Osteocyte (in vitro differentiated cells): Measurements from ENCODE around the gene TLR6. TPM values are rescaled to one million over a fixed set of nuclear protein-coding genes. Genes with fewer than 3 reads are reported as not detected.

Experiments
- DNase-seq: peaks from one replicate; pipeline ENCODE4 v3.0.0; 2021; ENCODE audit warnings: mixed read lengths; ENCODE audit not compliant: unreplicated experiment; ENCODE audit errors: extremely low spot score
- H3K27ac Mint-ChIP-seq: one replicate; pipeline ENCODE4 v1.8.0; 2021; ENCODE audit warnings: mild to moderate bottlenecking, mixed read lengths; ENCODE audit not compliant: unreplicated experiment
- H3K27me3 Mint-ChIP-seq: one replicate; pipeline ENCODE4 v1.8.0; 2021; ENCODE audit warnings: mixed read lengths; ENCODE audit not compliant: unreplicated experiment
- H3K36me3 Mint-ChIP-seq: one replicate; pipeline ENCODE4 v1.8.0; 2021; ENCODE audit warnings: mixed read lengths; ENCODE audit not compliant: unreplicated experiment
- H3K4me1 Mint-ChIP-seq: one replicate; pipeline ENCODE4 v1.8.0; 2021; ENCODE audit warnings: mixed read lengths; ENCODE audit not compliant: unreplicated experiment
- H3K4me3 Mint-ChIP-seq: one replicate; pipeline ENCODE4 v1.8.0; 2021; ENCODE audit warnings: mild to moderate bottlenecking, moderate library complexity, mixed read lengths; ENCODE audit not compliant: unreplicated experiment
- H3K9me3 Mint-ChIP-seq: one replicate; pipeline ENCODE4 v1.8.0; 2021; ENCODE audit warnings: mixed read lengths; ENCODE audit not compliant: unreplicated experiment
- total RNA-seq: library from RNA; stranded (reverse); gene quantifications from 2 replicates; pipeline ENCODE4 v1.2.1, GENCODE V29; 2021
- TF ChIP-seq, protein P1 (sequence below): fragments of 200-600 bp; sonication (generic); IDR thresholded peaks from 2 replicates; pipeline ENCODE4 v1.5.0; 2021; ENCODE audit warnings: antibody characterized with exemption, mild to moderate bottlenecking, moderate library complexity

Gene TLR6
- total RNA-seq, 1 donor from 2014 or later, result 2.5 TPM

DNA sequence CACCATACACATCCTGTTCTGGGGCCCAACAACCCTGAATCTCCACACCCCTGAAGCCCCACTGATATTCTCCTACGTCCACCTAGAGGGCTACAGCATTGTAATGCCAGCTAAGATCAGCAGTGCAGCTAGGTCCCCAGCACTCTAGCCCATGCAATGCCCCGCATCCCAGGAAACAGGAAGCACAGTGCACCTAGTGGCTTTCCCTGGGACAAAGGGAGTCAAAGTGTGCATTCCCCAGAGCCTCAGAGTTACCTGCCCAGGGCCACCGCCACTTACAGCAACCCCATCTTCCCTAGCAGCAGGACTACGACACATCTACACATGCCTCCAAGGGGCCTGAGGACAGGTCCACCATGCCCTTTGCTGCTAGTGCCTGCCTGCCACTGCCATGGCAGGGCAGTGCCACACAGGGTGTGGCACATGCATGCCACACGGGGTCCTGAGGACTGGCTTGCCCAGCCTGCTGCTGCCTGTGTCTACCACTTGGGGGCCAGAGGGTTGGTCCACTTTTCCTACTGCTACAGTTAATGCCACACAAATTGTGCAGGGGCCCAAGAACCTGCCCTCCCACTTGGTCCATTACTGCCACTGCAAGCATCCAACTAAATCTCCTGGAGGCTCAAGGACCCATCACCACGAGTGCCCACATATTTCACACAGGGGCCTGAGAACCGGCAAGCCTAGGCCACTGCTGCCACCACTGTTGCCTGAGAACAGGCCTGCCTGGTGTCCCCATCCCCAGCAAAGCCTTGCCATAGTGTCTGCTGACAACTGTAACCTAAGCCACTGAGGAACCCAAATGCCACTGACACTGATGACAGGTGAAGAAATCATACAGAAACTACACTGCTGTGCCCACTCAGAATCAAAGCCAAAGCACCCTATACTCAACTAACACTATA lies 23.7 kb downstream of the TLR6 start:
- Mint-ChIP-seq H3K27ac (no peak overlapping the region), H3K4me1 (no peaks in the 10 kb centered on the region), H3K27me3 (no peaks in the 10 kb centered on the region), H3K9me3 (peaks cover 30% of the 10 kb centered on the region), H3K4me3 (no peak overlapping the region), H3K36me3 (peaks cover 10% of the 10 kb centered on the region)
- TF ChIP-seq, protein P1, sequence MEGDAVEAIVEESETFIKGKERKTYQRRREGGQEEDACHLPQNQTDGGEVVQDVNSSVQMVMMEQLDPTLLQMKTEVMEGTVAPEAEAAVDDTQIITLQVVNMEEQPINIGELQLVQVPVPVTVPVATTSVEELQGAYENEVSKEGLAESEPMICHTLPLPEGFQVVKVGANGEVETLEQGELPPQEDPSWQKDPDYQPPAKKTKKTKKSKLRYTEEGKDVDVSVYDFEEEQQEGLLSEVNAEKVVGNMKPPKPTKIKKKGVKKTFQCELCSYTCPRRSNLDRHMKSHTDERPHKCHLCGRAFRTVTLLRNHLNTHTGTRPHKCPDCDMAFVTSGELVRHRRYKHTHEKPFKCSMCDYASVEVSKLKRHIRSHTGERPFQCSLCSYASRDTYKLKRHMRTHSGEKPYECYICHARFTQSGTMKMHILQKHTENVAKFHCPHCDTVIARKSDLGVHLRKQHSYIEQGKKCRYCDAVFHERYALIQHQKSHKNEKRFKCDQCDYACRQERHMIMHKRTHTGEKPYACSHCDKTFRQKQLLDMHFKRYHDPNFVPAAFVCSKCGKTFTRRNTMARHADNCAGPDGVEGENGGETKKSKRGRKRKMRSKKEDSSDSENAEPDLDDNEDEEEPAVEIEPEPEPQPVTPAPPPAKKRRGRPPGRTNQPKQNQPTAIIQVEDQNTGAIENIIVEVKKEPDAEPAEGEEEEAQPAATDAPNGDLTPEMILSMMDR, result no peak
- no peak for DNase-seq

DNA sequence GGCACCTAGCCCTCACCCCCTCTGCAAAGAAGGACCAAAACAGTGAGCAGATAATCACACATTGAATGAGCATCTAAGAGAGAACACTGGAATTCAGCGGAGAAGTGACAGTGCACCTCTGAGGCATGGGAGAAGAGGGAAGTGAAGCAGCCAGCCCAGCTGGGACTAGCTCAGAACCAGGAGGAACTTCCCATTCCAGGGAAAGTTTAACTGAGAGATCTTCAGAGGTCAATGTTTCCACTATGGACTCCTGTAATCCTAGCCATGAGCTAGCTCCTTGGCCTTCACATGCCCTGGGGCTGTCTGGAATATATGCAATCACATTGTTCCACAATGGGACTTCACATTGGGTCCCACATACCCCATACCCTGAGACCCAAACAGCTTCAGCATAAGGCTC lies 24.4 kb downstream of the TLR6 start:
- H3K36me3 Mint-ChIP-seq, result peaks cover 10% of the 10 kb centered on the region
- H3K4me1 Mint-ChIP-seq, result no peaks in the 10 kb centered on the region
- H3K9me3 Mint-ChIP-seq, result peaks cover 25% of the 10 kb centered on the region
- no peak for DNase-seq
- no peaks in the 10 kb centered on the region for H3K27me3 Mint-ChIP-seq
- H3K4me3 Mint-ChIP-seq, result no peak overlapping the region
- TF ChIP-seq, protein P1, result no peak
- H3K27ac Mint-ChIP-seq, result no peak overlapping the region

DNA sequence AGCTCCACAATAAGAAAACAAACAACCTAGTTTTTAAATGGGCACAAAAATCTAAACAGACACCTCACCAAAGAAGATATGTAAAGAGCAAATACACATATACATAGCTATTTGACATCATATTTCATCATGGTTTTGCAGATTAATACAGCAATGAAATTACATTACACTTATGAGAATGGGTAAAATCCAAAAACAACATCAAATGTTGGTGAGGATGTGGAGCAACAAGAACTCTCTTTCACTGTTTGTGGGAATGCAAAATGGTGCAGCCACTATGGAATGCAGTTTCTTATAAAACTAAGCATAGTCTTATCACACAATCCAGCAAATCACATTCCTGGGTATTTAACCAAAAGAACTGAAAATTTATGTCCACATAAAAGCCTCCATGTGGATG lies 25.0 kb downstream of the TLR6 start:
- Mint-ChIP-seq H3K27me3 (no peaks in the 10 kb centered on the region), H3K27ac (no peak overlapping the region), H3K9me3 (peaks cover 25% of the 10 kb centered on the region), H3K4me1 (no peaks in the 10 kb centered on the region), H3K4me3 (no peak overlapping the region), H3K36me3 (peaks cover 10% of the 10 kb centered on the region)
- TF ChIP-seq, protein P1, result no peak
- no peak for DNase-seq

DNA sequence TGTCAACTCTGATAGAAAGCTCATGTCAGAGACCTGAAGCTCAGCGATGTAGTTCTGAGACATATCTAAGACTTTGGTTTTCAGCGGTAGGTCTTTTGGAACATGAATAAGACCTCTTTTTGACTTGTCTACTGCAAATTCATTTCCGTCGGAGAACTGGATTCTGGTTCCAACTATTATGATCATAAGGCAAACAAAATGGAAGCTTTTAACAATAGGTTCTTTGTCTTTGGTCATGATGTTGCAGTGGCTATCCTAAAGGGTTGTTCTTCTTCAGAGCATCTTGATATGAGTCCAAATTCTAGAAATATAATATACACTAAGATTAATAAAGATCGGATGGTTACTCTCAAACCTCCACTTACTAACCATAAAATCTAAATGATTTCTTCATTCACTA lies 27.4 kb downstream of the TLR6 start:
- TF ChIP-seq, protein P1, result no peak
- H3K4me3 Mint-ChIP-seq, result no peak overlapping the region
- no peak for DNase-seq
- H3K27me3 Mint-ChIP-seq, result no peaks in the 10 kb centered on the region
- no peaks in the 10 kb centered on the region for H3K4me1 Mint-ChIP-seq
- H3K36me3 Mint-ChIP-seq, result peaks cover 4% of the 10 kb centered on the region
- no peak overlapping the region for H3K27ac Mint-ChIP-seq
- peaks cover 10% of the 10 kb centered on the region for H3K9me3 Mint-ChIP-seq

DNA sequence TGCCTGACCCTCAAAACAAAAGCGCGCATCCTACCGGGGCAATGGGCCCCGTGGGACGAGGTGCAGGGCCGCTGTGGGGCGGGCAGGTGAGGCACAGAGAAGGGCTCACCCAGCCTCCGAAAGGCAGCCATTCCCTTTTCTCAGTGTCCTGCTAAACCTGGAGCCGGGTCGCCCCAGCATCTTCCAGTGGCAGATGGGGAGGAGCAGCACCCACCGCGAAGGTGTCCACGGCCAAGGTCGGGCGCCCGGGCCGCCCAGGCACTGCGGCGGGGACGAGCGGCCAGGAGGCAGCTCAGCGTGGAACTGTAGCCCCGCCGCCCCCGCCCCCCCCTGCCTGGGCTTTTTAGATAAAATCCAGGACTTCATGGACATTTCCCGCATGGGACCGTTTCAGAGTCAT lies 32.9 kb downstream of the TLR6 start:
- Mint-ChIP-seq H3K9me3 (peaks cover 9% of the 10 kb centered on the region), H3K27ac (no peak overlapping the region), H3K4me1 (peaks cover 22% of the 10 kb centered on the region), H3K27me3 (no peaks in the 10 kb centered on the region), H3K36me3 (peaks cover 2% of the 10 kb centered on the region), H3K4me3 (no peak overlapping the region)
- TF ChIP-seq, protein P1, result no peak
- no peak for DNase-seq
